ENCODE data around the gene LRRC8B.
A peak's percentile ranks its signal among the peaks of the same experiment; 100 is the strongest.
"Not testable (repeated sequence)": the region's sequence is repeated elsewhere in the genome, so short reads cannot be mapped to it uniquely, and the experiment has no call there.

The LRRC8B gene

DNA sequence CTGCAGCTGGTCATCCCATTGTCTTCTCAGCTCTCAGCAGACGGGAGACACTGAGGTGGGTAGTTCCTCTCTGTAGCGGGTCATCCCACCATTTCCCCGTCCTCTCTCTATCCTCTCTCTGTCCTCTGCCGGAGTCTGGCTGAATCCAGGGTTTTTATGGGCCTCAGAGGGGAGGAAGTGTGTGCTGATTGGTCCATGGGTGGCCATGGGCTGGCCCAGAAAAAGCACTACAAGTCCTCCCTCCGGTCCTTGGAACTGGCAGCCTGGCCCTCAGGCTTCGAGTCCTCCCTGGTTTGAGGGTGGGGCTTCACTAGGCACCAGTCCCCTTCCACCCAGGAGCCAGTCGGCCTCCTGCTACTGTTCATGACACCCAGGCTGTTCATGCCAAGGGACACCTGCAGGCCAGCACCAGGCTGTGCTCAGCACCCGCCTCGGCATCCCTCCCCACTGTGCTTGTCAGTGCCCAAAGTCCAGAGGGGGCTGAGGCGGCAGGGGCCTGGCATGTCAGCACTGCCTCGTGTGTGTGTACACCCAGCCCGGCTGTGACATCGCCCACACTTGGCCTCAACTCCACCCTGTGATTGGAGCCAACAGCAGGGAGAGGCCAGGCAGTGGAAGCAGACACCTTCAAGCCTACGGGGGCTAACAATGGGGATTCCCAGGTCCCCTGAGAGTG is 85.3 kb downstream of the LRRC8B start:
- no peak for ATAC-seq

DNA sequence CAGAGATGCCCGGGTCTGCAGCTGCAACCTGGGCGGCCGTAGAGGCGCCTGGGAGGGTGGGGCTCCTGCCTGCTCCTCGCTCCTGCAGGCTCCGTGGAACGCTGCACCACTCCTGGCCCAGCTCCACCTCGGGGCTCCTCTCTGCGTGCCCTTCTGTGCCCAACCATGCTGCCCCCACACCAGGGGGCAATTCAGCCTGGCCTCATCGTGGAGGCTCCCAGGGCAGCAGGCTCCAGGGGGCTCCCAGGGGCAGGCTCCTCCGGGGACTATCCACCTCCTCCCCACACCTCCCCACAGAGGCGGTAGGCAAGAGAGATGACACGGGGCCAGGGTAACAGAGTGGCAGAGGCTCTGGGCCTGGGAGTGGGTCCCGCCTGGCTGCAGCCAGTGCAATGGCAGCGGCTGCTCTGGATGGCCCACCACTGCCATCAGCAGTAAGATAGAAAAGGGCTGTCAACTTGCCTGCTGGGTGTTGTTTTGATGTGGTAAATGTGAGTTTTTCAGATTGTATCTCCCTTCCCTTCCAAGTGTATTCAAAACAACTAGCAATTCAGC is 85.9 kb downstream of the LRRC8B start:
- ATAC-seq: no peak

DNA sequence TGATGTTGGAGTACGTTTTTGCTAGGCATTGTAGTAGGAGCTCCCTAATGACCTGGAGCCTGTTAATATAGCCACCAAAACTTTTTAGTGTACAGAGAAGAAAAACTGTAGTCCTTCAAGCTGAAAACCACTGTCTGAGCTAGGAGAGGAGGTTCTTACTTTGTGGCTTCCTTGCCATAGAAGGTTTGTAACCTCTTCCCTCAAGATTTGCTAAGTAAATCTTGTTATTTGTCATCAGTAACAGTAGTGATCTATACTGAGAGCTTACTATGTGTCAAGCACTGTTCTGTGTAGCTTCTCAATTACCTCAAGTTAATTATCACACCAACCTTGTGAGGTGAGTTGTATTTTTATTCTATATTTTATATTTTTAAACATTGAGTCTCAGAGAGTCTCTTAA is 87.1 kb downstream of the LRRC8B start:
- ATAC-seq: peak; percentile 68 to 71

DNA sequence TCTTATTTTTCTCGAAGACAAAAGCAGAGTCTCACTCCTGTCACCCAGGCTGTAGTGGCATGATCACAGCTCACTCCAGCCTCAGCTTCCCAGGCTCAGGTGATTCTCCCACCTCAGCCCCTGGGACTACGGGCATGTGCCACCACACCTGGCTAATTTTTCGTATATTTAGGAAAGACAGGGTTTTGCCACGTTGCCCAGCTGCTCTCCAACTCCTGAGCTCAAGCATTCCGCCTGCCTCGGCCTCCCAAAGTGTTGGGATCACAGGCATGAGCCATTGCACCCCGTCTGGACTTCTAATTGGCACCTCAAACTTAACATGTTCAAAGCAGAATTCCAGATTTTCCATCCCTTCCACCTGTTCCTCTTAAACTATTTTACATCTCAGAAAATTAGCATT is 89.3 kb downstream of the LRRC8B start:
- no peak for ATAC-seq

DNA sequence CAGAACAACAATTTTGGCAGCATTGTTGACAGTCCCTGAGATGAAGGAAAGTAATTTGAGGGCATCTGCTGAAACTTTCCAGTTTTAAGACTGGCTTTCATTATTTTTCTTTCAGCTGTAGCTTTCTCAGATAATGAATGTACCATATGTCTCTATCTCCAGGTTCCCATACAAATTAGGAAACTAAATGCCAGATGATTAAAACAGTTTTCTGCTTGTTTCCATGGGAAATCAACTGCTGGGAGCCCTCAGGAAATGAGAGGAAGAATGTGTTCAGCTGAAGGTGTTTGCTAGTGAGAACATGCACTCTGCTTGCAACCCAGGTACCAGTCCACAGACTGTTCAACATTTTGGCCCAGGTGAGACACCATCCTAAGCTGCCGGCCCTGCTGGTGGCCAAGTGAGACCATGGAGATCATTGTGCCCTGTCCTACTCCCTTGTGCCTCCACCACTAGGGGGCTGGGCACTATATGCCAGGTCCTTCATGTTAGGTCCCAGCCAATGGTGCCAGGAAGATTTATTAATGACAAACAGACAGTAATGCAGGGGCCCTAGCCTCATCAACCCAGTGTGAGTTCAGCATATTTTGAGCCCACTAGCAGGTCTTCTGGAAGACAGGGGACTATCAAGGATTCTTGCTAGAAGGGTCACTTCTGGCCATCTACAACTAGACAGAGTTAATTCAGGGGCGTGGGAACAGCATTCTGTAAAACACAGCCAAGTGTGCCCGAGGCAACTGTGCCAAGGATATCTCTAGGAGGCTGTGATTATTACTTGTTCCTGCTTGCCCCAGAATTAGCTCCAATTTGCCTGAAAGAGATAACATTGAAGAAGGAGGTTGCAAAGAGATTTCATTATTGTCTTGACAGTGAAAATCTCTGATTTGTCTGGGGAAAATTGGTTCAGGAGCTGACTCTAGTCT is 91.3 kb downstream of the LRRC8B start:
- no peak for ATAC-seq

DNA sequence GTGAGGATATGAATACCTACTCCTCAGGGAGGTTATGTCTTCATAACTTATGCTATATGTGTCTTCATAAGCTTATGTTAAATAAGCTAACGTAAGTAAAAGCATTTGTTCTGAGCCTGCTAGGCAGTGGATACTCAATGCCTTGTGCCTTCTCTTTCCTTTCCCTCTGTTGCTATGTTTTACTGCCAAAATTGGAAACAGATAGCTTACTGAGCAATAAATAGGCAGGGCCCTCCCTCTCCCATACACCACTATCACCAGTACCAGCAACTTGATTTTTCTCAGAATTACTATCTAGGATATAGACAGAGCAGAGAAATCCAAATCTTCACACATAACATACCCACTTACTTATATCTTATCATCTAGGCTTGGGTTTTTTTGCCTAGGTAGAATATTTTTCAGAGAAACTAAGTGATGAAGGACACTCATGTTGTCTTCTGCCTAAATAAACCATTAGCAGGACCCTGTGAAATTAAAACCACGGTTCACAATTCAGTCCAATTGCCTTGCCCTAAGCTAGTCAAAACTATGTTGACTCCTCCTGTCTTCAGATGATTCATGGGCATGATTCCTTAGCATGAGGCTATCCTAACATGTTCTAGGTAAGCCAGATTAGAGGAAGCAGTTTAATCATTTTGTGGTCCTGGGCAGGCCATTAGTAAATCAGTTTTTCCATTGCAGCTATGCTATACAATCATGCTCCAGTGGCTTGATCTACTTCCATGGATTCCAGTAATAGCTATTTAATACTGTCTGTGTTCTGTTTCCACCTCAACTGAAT is 92.4 kb downstream of the LRRC8B start:
- peak; percentile 33 to 48 for ATAC-seq

DNA sequence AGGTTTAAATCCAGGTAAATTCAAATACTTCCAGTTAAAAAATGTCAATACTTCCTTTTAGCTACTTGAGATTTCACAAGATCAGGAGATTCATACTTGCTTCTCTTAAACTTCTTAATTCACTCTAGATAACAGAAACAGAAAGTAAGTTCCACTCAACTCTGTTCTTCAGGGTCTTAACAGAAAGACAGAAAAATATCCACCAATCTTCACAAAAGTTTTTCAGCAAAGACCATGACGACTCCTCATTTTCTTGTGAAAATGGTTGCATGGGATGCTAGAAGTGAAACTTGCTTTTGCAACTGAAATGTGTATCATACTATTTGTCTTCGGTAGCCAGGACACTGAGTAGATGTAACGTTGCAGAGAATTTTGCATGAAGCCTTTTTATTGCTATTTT is 96.0 kb downstream of the LRRC8B start:
- ATAC-seq: peak in 1 of 2 donors; percentile 60

DNA sequence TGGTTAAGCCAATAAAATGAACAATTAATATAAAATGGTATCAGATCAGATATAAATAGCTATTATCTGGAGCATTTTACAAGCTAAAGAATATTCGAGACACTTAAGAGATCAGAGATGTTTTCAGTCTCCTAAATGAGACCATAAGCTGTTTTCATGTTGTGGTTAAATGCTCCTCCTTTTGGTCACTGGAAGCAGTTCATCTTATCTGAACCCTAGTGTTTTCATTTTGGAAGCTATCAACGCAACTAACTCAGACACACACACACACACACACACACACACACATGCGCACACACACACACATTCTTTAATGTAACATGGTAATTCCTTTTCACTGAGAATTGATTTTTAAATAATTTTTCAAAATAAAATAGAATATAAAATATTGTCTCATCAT is 98.3 kb downstream of the LRRC8B start:
- no peak for ATAC-seq

DNA sequence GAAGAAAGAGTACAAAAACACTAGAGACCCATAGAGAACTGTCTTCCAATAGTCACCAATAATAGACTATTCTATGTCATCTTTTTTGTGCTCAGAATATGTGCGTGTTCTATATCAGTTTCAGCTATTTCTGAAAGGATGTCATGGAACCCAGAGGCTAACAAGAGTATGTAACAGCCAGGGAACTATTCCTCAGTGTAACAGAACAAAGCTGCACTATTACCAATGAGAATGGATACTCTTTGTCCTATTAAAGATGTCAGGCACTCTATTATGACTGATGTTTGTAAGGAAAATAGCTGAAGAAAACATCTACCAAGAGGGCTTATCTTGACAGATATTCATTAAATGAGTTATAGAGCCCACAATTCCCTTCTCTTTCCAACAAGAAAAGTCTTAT is 99.7 kb downstream of the LRRC8B start:
- no peak for ATAC-seq

DNA sequence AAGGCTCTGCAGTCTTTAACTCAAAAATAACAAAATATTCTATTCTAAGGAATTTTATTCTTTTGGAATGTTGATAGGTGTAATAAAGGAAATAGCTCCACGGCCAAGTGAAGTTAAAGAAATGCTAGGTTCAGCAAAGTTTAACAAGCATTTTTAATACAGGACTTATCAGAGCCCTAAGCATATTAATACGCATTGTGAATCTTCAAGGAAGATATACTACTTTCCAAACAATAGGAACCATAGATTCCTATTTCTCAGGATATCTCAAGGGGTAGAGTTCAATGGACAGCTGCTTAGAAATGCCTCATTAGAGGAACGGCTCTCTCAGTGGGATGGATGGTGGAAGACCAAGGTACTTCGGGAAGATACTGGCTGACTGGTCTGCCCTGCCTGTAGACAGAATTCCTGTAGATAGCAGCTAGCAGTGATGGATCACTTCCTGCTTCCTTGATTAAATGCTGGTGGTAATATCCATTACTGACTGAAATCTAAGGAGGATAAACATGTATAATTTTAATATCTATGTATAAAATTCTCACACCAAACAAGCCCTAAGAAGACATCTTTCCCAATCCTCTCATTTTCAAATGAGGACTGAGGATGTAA is 100.2 kb downstream of the LRRC8B start:
- no peak for ATAC-seq

DNA sequence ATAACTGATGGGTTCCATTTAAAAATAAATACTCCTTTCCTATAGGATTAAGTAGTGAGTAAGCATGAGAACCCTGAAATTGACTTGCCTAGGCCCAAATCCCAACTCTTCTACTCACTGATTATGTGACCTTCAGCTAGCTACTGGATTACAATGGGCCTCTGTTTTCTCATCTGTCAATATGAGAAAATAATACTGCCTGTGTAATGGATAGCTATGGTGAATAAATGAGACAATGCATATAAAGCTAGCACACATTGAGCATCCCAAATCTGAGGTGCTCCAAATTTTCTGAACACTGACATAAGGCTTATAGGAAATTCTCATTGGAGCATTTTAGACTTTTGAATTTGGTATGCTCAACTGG is 103.0 kb downstream of the LRRC8B start:
- ATAC-seq: no peak

DNA sequence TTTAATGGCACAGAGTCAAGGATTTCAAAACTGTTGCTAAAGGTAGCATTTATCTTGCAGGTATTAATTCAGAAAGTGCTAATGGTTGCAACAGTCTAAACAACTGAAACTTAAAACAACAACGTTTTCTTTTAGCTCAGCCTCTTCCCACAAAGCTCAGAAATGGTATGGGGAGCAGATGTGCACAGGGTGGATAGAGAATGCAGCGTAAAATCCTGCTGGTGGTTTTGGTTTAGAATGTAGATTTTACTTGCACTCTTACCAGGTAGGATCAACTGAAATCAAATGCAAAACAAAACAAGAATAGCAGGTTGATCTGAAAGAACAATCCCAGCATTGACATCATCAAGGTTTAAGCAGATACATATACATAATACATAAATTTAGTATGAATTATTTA is 104.5 kb downstream of the LRRC8B start:
- ATAC-seq: no peak

DNA sequence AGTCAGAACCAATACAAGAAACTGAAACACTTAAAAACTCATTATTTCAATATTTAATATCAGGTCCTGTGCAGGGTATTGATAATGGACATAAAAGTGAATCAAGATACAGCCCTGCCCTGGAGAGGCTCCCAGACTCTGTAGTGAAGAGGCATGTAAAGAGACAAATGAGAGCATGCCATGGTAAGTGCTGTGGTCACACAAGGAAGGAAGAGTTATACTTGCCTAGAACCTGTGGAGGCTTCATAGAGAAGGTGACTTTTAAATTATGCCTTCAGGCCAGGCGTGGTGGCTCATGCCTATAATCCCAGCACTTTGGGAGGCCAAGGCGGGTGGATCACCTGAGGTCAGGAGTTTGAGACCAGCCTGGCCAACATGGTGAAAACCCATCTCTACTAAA is 105.0 kb downstream of the LRRC8B start:
- not testable (repeated sequence) for ATAC-seq

DNA sequence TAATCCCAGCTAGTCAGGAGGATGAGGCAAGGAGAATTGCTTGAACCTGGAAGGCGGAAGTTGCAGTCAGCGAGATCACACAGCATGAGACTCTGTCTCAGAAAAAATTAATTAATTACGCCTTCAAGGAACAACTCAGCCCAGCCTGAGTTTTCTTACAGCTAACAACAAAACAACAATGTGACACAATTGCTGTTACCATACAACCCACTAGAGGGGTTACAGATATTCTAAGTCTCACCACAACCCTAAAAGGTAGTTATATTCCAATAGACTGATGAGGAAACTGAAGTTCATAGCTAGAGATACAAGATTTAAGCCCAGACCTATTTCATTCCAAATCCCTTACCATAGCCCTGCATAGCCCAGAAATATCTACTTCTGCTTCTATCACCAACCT is 105.4 kb downstream of the LRRC8B start:
- ATAC-seq: no peak

DNA sequence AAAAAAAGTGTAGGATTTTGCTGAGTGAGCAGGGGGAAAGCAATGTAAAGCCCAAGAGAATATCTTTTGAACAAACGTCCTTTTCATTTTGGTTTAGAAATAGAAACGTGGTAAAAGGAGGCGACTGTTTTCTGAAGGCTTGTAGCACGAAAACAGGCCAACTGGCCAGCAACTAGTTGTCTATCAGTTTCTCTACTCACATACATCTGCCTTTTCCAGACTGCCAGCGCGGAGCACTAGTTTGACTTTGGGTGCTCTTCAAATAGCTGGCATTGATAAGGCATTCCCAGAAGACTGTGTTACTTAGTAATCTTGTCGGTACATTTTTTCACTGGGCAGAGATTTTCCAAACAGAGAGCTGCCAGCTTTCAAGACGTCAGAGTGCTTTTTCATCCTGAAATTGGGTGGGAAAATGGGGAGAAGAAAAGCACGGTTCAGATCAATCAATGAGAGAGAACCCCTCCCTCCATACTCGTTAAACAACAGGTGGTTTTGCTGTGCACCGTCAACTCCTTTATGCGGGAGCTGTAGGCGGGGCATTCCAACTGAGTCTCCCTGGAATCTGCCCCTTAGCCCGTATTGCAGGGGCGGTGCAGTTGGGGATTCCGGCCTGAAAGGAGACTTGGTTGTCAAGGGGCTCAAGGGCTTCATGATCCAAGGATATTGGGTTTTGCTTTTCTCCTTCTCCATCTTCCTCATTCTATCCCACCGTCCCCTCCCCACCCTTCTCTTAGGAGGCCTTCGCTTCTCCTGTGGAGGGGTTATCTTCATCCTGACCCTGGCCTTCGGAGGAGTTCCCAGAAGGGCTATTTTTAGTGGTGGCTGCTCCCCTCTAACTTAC is 107.4 kb downstream of the LRRC8B start:
- no peak for ATAC-seq

DNA sequence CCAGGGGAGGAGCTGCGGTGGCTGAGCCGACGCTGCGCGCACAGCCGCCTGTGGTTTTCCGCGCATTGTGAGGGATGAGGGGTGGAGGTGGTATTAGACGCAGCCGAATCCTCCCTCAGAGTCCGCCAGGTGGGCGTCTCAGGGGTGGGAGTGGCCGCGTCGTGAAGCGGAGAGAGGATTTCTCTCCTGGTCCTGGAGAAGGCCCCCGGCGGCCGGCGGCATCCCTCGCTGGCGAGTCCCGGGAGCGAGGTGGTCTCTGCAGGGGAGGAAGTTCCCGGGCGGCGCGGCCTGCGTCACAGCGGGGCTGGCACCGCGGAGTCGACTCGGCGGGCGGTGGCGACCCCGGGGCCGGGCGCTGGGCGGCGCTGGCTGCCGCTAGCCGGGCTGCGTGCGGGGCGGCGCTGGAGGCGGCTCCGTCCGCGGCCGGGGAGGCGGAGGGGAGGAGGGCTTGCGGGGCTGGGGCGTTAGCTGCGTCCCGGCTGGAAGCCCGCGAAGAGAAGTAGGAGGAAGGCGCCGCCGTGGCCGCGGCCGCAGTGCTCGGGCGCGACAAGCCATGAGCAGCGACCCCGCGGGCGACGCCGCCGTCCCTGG is 108.1 kb downstream of the LRRC8B start, which contains the start of gene LRRC8C:
TSS of gene LRRC8C (plus strand) at position 464 of the 591 bp plus-strand sequence. CDS start 53,354 bp downstream, outside the sequence.
- ATAC-seq: peak; percentile 79 to 82

DNA sequence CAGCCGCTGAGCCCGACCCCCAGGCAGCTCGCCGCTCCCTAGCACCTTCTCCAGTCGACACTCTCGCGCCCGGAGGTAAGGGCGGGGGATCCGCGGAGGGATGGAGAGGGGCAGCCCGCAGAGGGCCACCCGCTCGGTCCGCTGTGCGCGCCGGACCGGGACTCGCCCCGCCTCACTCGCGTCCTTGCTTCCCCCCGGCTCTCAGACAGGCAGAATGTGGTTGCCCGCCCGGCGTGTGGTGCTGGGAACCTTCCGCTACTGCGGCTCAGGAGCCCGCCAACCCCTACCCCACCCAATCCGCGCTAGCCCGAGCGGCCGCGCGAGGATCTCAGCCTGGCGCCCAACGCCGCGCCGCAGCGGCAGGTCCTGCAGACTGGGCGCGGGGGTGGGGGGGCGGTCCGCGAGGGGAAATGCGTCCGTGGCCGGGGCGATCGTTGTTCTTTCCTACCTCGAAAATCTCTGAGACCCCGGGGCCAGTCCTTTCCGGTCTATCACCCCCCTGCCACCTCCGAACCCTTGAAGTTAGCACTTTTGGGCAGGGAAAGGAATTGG is 108.7 kb downstream of the LRRC8B start:
- peak; percentile 30 to 31 for ATAC-seq

DNA sequence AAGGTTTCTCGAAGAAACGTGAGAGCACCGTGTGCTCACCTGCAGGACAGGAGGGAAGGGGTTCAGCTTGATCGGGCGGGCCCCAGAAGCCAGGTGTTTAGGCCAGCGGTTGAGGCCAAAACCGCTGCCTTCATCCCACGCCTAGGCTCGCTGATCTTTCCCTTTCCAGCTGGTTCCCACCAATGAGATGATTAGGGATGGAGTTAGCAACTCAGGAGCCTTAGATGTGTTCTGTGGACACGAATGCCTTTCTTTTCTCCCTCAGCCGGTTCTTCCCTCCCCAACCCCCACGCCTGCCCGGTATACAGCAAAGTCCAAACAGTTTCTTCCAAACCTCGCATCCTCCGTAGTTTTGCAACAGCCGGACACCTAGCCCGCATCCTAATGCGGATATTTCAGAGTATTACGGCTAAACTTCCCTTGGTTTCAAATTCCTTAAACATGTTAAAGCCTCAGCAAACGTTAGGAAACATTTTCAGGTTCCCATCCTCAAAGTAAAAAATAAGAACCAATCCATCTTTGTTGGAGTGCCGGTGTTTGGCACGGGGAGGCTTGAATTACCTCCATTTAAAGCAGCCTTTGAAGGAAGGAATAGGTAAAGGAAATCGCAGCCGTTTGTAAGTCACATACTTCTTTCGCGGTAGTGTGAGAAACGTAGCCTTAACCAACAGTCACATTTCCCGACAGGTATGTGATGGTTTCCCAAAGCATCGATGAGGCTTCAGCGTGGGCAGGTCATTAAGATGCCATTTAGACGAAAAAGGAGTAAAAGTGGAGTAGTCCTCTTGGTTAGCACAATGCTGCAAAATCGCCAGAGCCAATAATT is 109.4 kb downstream of the LRRC8B start:
- no peak for ATAC-seq
